Measurements from ENCODE around the gene SYNDIG1L. TPM values are rescaled to one million over a fixed set of nuclear protein-coding genes. Genes with fewer than 3 reads are reported as not detected.

Gene SYNDIG1L
- total RNA-seq, 1 experiment from 2014 or later: 0.33 TPM

GRCh38 chr14:74380172-74380571 is 45.8 kb downstream of the SYNDIG1L start:
- no peak overlapping the region for H4K5ac ChIP-seq (ENCODE audit: insufficient read length, low read depth, low read length)
- no peak for TF ChIP-seq CTCF (conservative IDR thresholded peaks at IDR 0.05)

More at GRCh38 chr14:74380172-74380571, 45.8 kb downstream of the SYNDIG1L start:
- Histone ChIP-seq H3K23me2 (ENCODE audit: insufficient read length, low read depth, low read length, poor library complexity, severe bottlenecking) (no peaks in the 10 kb centered on the region), H3K56ac (ENCODE audit: insufficient read length, low read depth, low read length) (no peak overlapping the region), H3K4me1 (ENCODE audit: insufficient read depth, low read length) (no peaks in the 10 kb centered on the region), H2BK5ac (ENCODE audit: insufficient read length, low read length) (no peak overlapping the region), H2BK15ac (ENCODE audit: low read depth, low read length) (no peak overlapping the region), H3K79me2 (ENCODE audit: insufficient read depth, low read length) (no peaks in the 10 kb centered on the region), H2AFZ (ENCODE audit: low read length) (no peak overlapping the region), H3K27me3 (ENCODE audit: insufficient read depth, low read length) (no peaks in the 10 kb centered on the region), H4K91ac (ENCODE audit: insufficient read length, low read depth, low read length) (no peak overlapping the region), H3K79me1 (ENCODE audit: insufficient read depth, low read depth, low read length, poor library complexity, severe bottlenecking) (no peaks in the 10 kb centered on the region), H3K4me2 (ENCODE audit: insufficient read depth, insufficient read length, low read length) (no peak overlapping the region), H3K9ac (ENCODE audit: extremely low read depth, insufficient read length, low read length) (no peak overlapping the region), H3K27ac (ENCODE audit: insufficient read length, low read depth, low read length) (no peak overlapping the region), H2AK5ac (ENCODE audit: insufficient read length, low read length) (no peak overlapping the region), H2BK12ac (ENCODE audit: insufficient read length, low read depth, low read length) (no peak overlapping the region), H3K9me3 (ENCODE audit: control insufficient read depth, low read depth, low read length) (no peaks in the 10 kb centered on the region), H3K4ac (ENCODE audit: low read depth, low read length) (no peak overlapping the region), H3T11ph (ENCODE audit: low read length) (no peak overlapping the region), H2BK20ac (ENCODE audit: low read depth, low read length, poor library complexity, severe bottlenecking) (no peak overlapping the region), H4K8ac (replicated peaks; ENCODE audit: insufficient read length, low read depth, low read length) (no peak overlapping the region), H3K18ac (ENCODE audit: insufficient read length, low read depth, low read length) (no peak overlapping the region), H3K14ac (ENCODE audit: insufficient read depth, low read length) (no peak overlapping the region), H2BK120ac (ENCODE audit: low read depth, low read length, poor library complexity, severe bottlenecking) (no peak overlapping the region), H3K23ac (ENCODE audit: insufficient read length, low read depth, low read length) (no peak overlapping the region), H4K20me1 (ENCODE audit: control insufficient read depth, insufficient read depth, insufficient read length) (no peaks in the 10 kb centered on the region)
- WGBS (ENCODE audit: extremely low coverage, insufficient read length, low lambda C conversion rate): no CpG with 5 or more reads among the region's 9 CpGs
- H3K4me3 Mint-ChIP-seq: no peak overlapping the region
- H3K27me3 Mint-ChIP-seq (ENCODE audit: low read depth): peaks cover 2% of the 10 kb centered on the region
- H3K9me3 Mint-ChIP-seq: no peaks in the 10 kb centered on the region; a peak in 1 of 5 replicates
- no peaks in the 10 kb centered on the region for H3K36me3 Mint-ChIP-seq (ENCODE audit: insufficient read depth in 1 of 3, low read depth in 3 of 3)
- peaks cover 3% of the 10 kb centered on the region in 2 experiments; a peak in 2 of 4 replicates for H3K4me1 Mint-ChIP-seq
- peak overlapping the region in 1 of 3 experiments; percentile 49; a peak in 1 of 7 replicates for H3K27ac Mint-ChIP-seq
- DNase-seq: no peak
